Cerebellar nuclear complex (tissue), 1 donor: ENCODE measurements around the gene MRPL19.

ENCODE experiments used
- DNase-seq, 2 experiments: peaks; one replicate each; lab custom pipeline; 2025; lab: John Stamatoyannopoulos, UW

The MRPL19 gene

GRCh38 chr2:75616406-75616805 is 30.2 kb upstream of the MRPL19 start:
- no peak for DNase-seq

- no peak for DNase-seq
Observed at GRCh38 chr2:75616933-75617332, 29.6 kb upstream of the MRPL19 start.

- DNase-seq = no peak
Observed at GRCh38 chr2:75619956-75620740, 26.4 kb upstream of the MRPL19 start.

- DNase-seq = no peak
Observed at GRCh38 chr2:75621228-75621627, 25.4 kb upstream of the MRPL19 start.

GRCh38 chr2:75622500-75622899 is 24.1 kb upstream of the MRPL19 start:
- no peak for DNase-seq

GRCh38 chr2:75622929-75623328 is 23.7 kb upstream of the MRPL19 start:
- no peak for DNase-seq

GRCh38 chr2:75627902-75628504 is 18.6 kb upstream of the MRPL19 start:
- DNase-seq = peak in 1 of 2 experiments; percentile 2

GRCh38 chr2:75632091-75632701 is 14.4 kb upstream of the MRPL19 start:
- DNase-seq = no peak

GRCh38 chr2:75632813-75633212 is 13.8 kb upstream of the MRPL19 start:
- DNase-seq = no peak

- no peak for DNase-seq
Observed at GRCh38 chr2:75633620-75634019, 13.0 kb upstream of the MRPL19 start.

GRCh38 chr2:75634945-75635344 is 11.6 kb upstream of the MRPL19 start:
- DNase-seq = no peak

GRCh38 chr2:75637568-75637967 is 9.0 kb upstream of the MRPL19 start:
- DNase-seq = no peak

GRCh38 chr2:75640621-75641121 is 5.9 kb upstream of the MRPL19 start:
- DNase-seq = peak in 1 of 2 experiments; percentile 31

GRCh38 chr2:75641587-75641986 is 5.0 kb upstream of the MRPL19 start:
- DNase-seq = no peak

- DNase-seq = no peak
Observed at GRCh38 chr2:75643980-75644379, 2.6 kb upstream of the MRPL19 start.

- no peak for DNase-seq
Observed at GRCh38 chr2:75645643-75646042, 940 bp upstream of the MRPL19 start.

- DNase-seq = no peak
Observed at GRCh38 chr2:75646090-75646582, 447 bp upstream of the MRPL19 start.

- DNase-seq = no peak
Observed at GRCh38 chr2:75647771-75648170, 1.2 kb downstream of the MRPL19 start.

GRCh38 chr2:75654012-75654411 is 7.4 kb downstream of the MRPL19 start:
- DNase-seq = no peak

- no peak for DNase-seq
Observed at GRCh38 chr2:75655861-75656260, 9.3 kb downstream of the MRPL19 start.

- no peak for DNase-seq
Observed at GRCh38 chr2:75656563-75656962, 10.0 kb downstream of the MRPL19 start.

- DNase-seq = no peak
Observed at GRCh38 chr2:75657798-75658197, 11.2 kb downstream of the MRPL19 start.

GRCh38 chr2:75666911-75667310 is 20.3 kb downstream of the MRPL19 start:
- no peak for DNase-seq
